GM12878 (cell line): ENCODE measurements around the gene QSOX2. TPM values are rescaled to one million over a fixed set of nuclear protein-coding genes. Genes with fewer than 3 reads are reported as not detected.

Experiments used
- ATAC-seq: fragments of 200-7000 bp; cut with Tn5 transposase; 3 replicates; pipeline ENCODE4 v1.9.1; 2020; ENCODE audit warnings: mild to moderate bottlenecking, moderate library complexity
- BruUV-seq: library from RNA; stranded (reverse); fragments of 400-500 nt; replicated peaks from 2 replicates; lab custom pipeline; 2021; lab: Mats Ljungman, UMichigan
- CTCF ChIA-PET: fragments of 300-600 bp; sonication (Branson Sonifier 250); formaldehyde crosslinking; extraction: SDS; loops from one replicate; lab custom pipeline; 2021; ENCODE audit warnings: inconsistent platforms; lab: Yijun Ruan, JAX
- POLR2A ChIA-PET: fragments of 350-600 bp; formaldehyde crosslinking; extraction: SDS; loops from one replicate; lab custom pipeline; 2021; ENCODE audit warnings: inconsistent platforms; lab: Charles Lee
- RAD21 ChIA-PET: fragments of 300-600 bp; sonication (Branson Sonifier 250); formaldehyde crosslinking; loops from one replicate; lab custom pipeline; 2023; ENCODE audit warnings: antibody characterized with exemption; ENCODE audit not compliant: unreplicated experiment; lab: Charles Lee
- SMC1A ChIA-PET: fragments of 300-600 bp; sonication (Branson Sonifier 250); formaldehyde crosslinking; loops from one replicate; lab custom pipeline; 2023; ENCODE audit not compliant: unreplicated experiment, uncharacterized antibody; lab: Charles Lee
- DNase-seq: peaks from one replicate; pipeline ENCODE4 v3.0.0-alpha.2; 2011; ENCODE audit warnings: low read depth, low spot score
- FAIRE-seq: peaks from 3 replicates; lab custom pipeline; 2011; peaks lifted over from hg19 to GRCh38; lab: Jason Lieb, UNC
- H2AFZ ChIP-seq: 2 replicates; pipeline ENCODE4 v1.6.0; 2011; ENCODE audit warnings: low read depth, low read length, control low read depth; ENCODE audit not compliant: control insufficient read depth
- H3K27ac ChIP-seq: 2 replicates; pipeline ENCODE4 v1.5.1; 2011; ENCODE audit warnings: control low read depth; ENCODE audit not compliant: control insufficient read depth, insufficient read depth
- H3K27me3 ChIP-seq, 2 experiments: replicated peaks in 1 of 2; 2 replicates each; pipeline versions ENCODE4 v1.6.0 to v1.6.1; 2011; ENCODE audit warnings: low read length in 1 of 2; ENCODE audit not compliant: control insufficient read depth in 2 of 2, insufficient read depth in 2 of 2
- H3K36me3 ChIP-seq, 2 experiments: 2 replicates each; pipeline ENCODE4 v1.5.1; 2011; ENCODE audit warnings: low read length in 1 of 2; ENCODE audit not compliant: control insufficient read depth in 2 of 2, insufficient read depth in 2 of 2
- H3K4me1 ChIP-seq: 2 replicates; pipeline ENCODE4 v1.6.1; 2011; ENCODE audit warnings: mild to moderate bottlenecking, low read length, moderate library complexity, mixed read lengths; ENCODE audit not compliant: control insufficient read depth, insufficient read depth
- H3K4me2 ChIP-seq: 2 replicates; pipeline ENCODE4 v1.6.0; 2011; ENCODE audit warnings: control low read depth; ENCODE audit not compliant: control insufficient read depth, insufficient read depth
- H3K4me3 ChIP-seq: fragments of 200-600 bp; sonication (generic); 2 replicates; pipeline ENCODE4 v1.5.1; 2016
- H3K79me2 ChIP-seq: 2 replicates; pipeline ENCODE4 v1.6.0; 2011; ENCODE audit warnings: low read length; ENCODE audit not compliant: control insufficient read depth, insufficient read depth
- H3K9ac ChIP-seq: 2 replicates; pipeline ENCODE4 v1.8.0; 2011; ENCODE audit warnings: low read length, control low read depth, mixed read lengths; ENCODE audit not compliant: control insufficient read depth, insufficient read depth
- H3K9me3 ChIP-seq: replicated peaks from 3 replicates; pipeline ENCODE4 v1.5.1; 2011; ENCODE audit warnings: mild to moderate bottlenecking, low read length; ENCODE audit not compliant: control insufficient read depth, insufficient read depth
- H4K20me1 ChIP-seq: 2 replicates; pipeline ENCODE4 v1.6.0; 2011; ENCODE audit not compliant: control insufficient read depth, insufficient read depth
- CTCF ChIP-seq, 3 experiments: IDR thresholded peaks in 2 of 3; conservative IDR thresholded peaks in 1 of 3; 2 replicates each; pipeline ENCODE4 v1.5.1; 2011; ENCODE audit warnings: low read depth in 3 of 3, low read length in 3 of 3, mild to moderate bottlenecking in 3 of 3, control low read depth in 2 of 3, moderate library complexity in 2 of 3, inconsistent platforms in 1 of 3, mixed read lengths in 1 of 3; ENCODE audit not compliant: control insufficient read depth in 2 of 3, insufficient read depth in 1 of 3; ENCODE audit errors: extremely low read depth in 1 of 3
- E2F8 ChIP-seq: fragments of 450-650 bp; IDR thresholded peaks from 2 replicates; pipeline ENCODE4 v1.6.1; 2018; ENCODE audit warnings: mild to moderate bottlenecking, low read depth, moderate library complexity; ENCODE audit not compliant: partially characterized antibody
- NRF1 ChIP-seq: conservative IDR thresholded peaks from 2 replicates; pipeline ENCODE4 v1.6.1; 2011; ENCODE audit warnings: mild to moderate bottlenecking, low read depth, low read length, improper control_type of control experiment
- RAD21 ChIP-seq: IDR thresholded peaks from 2 replicates; pipeline ENCODE4 v1.6.1; 2011; ENCODE audit warnings: mild to moderate bottlenecking, low read depth, low read length, moderate library complexity; ENCODE audit not compliant: insufficient read depth
- WGBS: methylation state at CpG from one replicate; pipeline ENCODE4 v1.1.6; 2016; ENCODE audit warnings: low lambda C conversion rate; ENCODE audit not compliant: insufficient replicate concordance, insufficient coverage; ENCODE audit errors: missing lambda C conversion rate; 5-methylcytosine and 5-hydroxymethylcytosine counted together
- in situ Hi-C: fragments of 300-500 bp; cut with MboI; formaldehyde crosslinking; loops from 9 replicates; pipeline ENCODE4 v1.14.3; 2018; ENCODE audit warnings: mixed read lengths
- intact Hi-C: fragments of 100-400 bp; cut with micrococcal nuclease; formaldehyde crosslinking; loops from one replicate; pipeline ENCODE4 v1.14.2; 2022; ENCODE audit not compliant: unreplicated experiment
- polyA plus RNA-seq, 11 experiments: library from polyadenylated mRNA; depleted of rRNA in 4 of 11; unstranded in 6 of 11; stranded (reverse) in 5 of 11; fragments of >200 nt; fragmentation: Nextera tagmentation in 4 of 11; fragmentation: Illumina TruSeq in 1 of 11; extraction: Ambion mirVana in 4 of 11; extraction: Trizol in 1 of 11; gene quantifications; 1 replicate in 1 of 11; 2 replicates in 10 of 11; pipeline versions ENCODE4 v1.2.1 to v1.2.3, GENCODE V29; 2011 to 2016; ENCODE audit warnings: inconsistent platforms in 2 of 11, missing spikeins in 2 of 11, low read depth in 1 of 11
- total RNA-seq, 4 experiments: library from RNA; depleted of rRNA in 3 of 4; stranded (reverse); fragments of >200 nt in 3 of 4; fragmentation: Illumina TruSeq in 1 of 4; extraction: Trizol in 1 of 4; gene quantifications; 2 replicates each; pipeline versions ENCODE4 v1.2.1 to v1.2.3, GENCODE V29; 2013 to 2021

QSOX2 gene
- total and polyA plus RNA-seq, 10 of the 15 experiments (the other 5 are each of a cell fraction or from before 2014, with no cell fraction given): 0.34 to 16.1 (median 8.2) TPM

GRCh38 chr9:136242918-136243525, 2.6 kb downstream of the QSOX2 start:
- 69% methylated on average over 6 of the region's 6 CpGs for WGBS
- peaks cover 49% of the 10 kb centered on the region for H3K4me1 ChIP-seq
- TF ChIP-seq CTCF (IDR thresholded peaks at IDR 0.05 in 2 of 3, conservative IDR thresholded peaks at IDR 0.05 in 1 of 3; ENCODE audit: control insufficient read depth in 2 of 3, extremely low read depth in 1 of 3, insufficient read depth in 1 of 3, low read depth in 3 of 3, low read length in 3 of 3): peak; percentile 25 to 43 (median 36); a peak in 5 of 6 replicates
- peak; percentile 24; the same call in 1 of the 2 replicates for TF ChIP-seq RAD21
- no peak for TF ChIP-seq E2F8
- no peak for TF ChIP-seq NRF1
- TF ChIP-seq, all 136 proteins: peak for 2
- BruUV-seq: no TSS peak
- peak overlapping the region; percentile 80 for H3K4me3 ChIP-seq
- H3K9ac ChIP-seq: peak overlapping the region; percentile 4; the same call in 1 of the 2 replicates
- intact Hi-C loops: no loop called here
- FAIRE-seq (peak; percentile 35), ATAC-seq (peak; percentile 47), DNase-seq (peak; percentile 11)
- H3K9me3 ChIP-seq: no peaks in the 10 kb centered on the region
- ChIA-PET POLR2A (interaction anchor here (0.6 to 0.8 kb wide), 4 partner anchors 18 to 201 kb away, joined by 3 to 4 read pairs (median 3); no protein-coding TSS in a partner anchor), CTCF (interaction anchor here (0.7 to 3.2 kb wide), 7 partner anchors 17 to 104 kb away, joined by 3 to 30 read pairs (median 6); no protein-coding TSS in a partner anchor), SMC1A (interaction anchor here (1.5 to 1.6 kb wide), 2 partner anchors 16 to 18 kb away, joined by 5 to 9 read pairs; no protein-coding TSS in a partner anchor), RAD21 (interaction anchor here (0.8 to 1.5 kb wide), 3 partner anchors 25 to 73 kb away, joined by 3 to 7 read pairs (median 6); no protein-coding TSS in a partner anchor)
- peak overlapping the region; percentile 64 for H3K4me2 ChIP-seq
- H4K20me1 ChIP-seq: peaks cover 4% of the 10 kb centered on the region; the same call in 1 of the 2 replicates
- H2AFZ ChIP-seq: no peak overlapping the region
- peaks cover 0 to 1% of the 10 kb centered on the region in 2 experiments; a peak in 2 of 4 replicates for H3K27me3 ChIP-seq
- no peaks in the 10 kb centered on the region; a peak in 1 of 4 replicates for H3K36me3 ChIP-seq
- H3K27ac ChIP-seq: peak overlapping the region; percentile 75
- H3K79me2 ChIP-seq: peaks cover 63% of the 10 kb centered on the region
- in situ Hi-C loops: no loop called here
